AG09309 (cell line): ENCODE data around the gene NMBR.
"Not testable (repeated sequence)": the region's sequence is repeated elsewhere in the genome, so short reads cannot be mapped to it uniquely, and the experiment has no call there.

ENCODE experiments used
- DNase-seq: peaks from one replicate; pipeline ENCODE4 v3.0.0-alpha.2; 2010; ENCODE audit warnings: low read depth
- H3K4me3 ChIP-seq: 2 replicates; pipeline ENCODE4 v1.5.1; 2011; ENCODE audit warnings: mild to moderate bottlenecking, low read depth, low read length, moderate library complexity; ENCODE audit not compliant: control insufficient read depth
- TF ChIP-seq, protein P1 (sequence below): IDR thresholded peaks from 2 replicates; pipeline ENCODE4 v1.5.1; 2011; ENCODE audit warnings: mild to moderate bottlenecking, low read depth, low read length, inconsistent platforms; ENCODE audit not compliant: insufficient read depth, control insufficient read depth; ENCODE audit errors: missing control alignments

NMBR gene

DNA sequence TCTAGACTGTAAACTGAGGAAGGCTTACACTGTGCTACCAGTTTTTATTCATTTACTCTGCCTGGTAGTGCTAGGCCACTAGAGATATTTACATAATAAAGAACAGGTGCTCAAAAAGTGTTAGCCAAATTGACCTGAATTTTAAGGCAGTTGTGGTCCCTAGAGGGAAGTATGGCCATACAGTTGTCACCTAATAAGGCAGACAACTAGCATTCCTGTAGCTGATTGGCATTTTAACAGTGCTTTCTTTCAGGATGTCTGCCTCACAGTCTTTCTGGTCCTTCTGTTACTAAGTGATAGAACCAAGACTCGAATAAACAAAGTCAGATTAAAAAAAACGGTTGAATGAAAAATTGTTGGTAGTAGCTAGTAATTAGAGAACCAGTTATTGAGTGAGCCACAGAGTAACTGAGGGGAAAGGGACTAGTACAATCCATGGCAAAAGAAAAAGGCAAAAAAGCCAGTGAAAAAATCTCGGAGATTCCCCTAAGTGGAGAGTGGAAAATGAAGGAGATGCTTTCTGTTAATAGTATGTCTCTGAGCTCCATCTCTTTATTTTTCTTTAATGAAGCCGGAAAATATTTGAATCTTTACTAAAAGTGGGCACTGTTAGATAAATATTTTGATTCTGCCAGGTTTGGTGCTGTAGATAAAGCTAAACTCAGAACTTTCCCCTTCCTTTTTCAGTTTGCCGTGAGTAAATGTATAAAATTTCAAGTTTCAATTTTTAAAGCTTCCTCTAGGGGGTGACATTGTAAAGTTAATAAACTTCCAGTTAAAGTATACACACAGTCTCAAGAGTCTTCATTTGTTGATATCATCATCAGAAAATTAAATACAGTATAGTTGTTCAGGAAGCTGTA, 9.2 kb upstream of the NMBR start:
- DNase-seq = no peak
- no peak overlapping the region for H3K4me3 ChIP-seq
- TF ChIP-seq, protein P1, sequence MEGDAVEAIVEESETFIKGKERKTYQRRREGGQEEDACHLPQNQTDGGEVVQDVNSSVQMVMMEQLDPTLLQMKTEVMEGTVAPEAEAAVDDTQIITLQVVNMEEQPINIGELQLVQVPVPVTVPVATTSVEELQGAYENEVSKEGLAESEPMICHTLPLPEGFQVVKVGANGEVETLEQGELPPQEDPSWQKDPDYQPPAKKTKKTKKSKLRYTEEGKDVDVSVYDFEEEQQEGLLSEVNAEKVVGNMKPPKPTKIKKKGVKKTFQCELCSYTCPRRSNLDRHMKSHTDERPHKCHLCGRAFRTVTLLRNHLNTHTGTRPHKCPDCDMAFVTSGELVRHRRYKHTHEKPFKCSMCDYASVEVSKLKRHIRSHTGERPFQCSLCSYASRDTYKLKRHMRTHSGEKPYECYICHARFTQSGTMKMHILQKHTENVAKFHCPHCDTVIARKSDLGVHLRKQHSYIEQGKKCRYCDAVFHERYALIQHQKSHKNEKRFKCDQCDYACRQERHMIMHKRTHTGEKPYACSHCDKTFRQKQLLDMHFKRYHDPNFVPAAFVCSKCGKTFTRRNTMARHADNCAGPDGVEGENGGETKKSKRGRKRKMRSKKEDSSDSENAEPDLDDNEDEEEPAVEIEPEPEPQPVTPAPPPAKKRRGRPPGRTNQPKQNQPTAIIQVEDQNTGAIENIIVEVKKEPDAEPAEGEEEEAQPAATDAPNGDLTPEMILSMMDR = peak; percentile 20

DNA sequence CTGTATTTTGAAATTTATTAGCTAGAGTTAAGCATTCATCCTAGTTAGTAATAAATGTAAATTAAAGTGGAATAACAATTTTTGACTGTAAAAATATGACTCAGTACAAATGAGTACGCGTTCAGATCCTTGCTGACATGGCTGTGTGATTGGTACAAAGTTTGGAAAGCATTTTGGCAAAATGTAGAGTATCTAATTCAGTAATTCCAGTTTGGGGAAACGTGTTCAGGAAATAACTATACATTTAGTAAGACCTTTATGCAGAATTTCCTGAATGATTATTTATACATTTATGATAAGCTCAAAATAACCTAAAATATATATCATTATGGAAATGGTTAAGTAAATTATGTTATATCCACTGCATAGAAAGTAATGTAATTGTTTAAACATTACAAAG, 8.2 kb upstream of the NMBR start:
- TF ChIP-seq, protein P1 = no peak
- no peak overlapping the region for H3K4me3 ChIP-seq
- no peak for DNase-seq

DNA sequence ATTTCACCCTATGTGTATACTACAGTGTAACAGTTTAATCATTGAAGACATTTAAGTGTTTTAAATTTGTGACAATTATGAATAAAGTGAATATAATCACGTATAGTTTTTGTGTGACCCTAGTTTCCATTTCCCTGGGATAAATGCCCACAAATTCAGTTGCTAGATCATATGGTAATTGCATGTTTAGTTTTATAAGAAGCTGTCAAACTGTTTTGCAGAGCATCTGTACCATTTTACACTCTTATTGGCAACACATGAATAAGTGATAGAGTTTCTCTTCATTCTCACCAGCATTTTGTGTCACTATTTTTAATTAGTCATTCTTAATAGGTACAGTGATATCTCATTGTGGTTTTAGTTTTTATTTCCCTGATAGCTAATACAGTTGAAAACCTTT, 7.4 kb upstream of the NMBR start:
- TF ChIP-seq, protein P1 = no peak
- H3K4me3 ChIP-seq = no peak overlapping the region
- DNase-seq = no peak

DNA sequence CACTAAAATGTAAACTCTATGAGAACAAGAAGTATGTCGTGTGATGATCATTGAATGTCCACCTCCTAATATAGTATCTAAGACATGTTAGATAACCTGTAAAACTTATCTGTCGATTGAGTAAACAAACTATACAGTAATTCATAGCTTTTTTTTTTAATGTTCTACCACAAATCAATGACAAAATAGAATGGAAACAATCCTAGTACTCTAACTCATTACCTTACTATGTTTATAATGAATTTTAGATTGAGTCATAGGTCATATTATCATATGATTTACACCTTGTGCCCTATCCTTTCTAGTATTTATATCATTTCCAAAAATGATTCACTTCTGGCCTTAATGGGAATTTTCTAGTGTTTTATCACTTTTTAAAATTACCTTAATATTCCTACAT, 6.3 kb upstream of the NMBR start:
- TF ChIP-seq, protein P1 = no peak
- no peak overlapping the region for H3K4me3 ChIP-seq
- no peak for DNase-seq

DNA sequence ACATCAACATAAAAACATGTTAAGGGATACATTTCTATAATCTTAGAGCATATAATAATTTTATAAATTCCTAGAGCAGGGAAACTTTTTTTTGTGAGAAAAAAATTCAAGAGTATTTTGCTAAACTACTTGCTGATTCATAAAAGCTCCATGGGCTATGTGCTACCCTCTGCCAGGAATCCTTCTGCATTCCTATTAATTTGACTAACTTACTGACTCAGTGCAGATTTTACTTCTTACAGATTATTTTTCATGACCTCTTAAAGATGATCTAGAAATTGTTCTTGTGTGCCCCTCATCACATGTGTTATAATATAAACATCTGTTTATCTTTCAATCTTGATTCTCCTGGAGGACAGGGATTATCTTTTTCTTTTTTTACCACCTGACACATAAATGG, 5.8 kb upstream of the NMBR start:
- no peak overlapping the region for H3K4me3 ChIP-seq
- TF ChIP-seq, protein P1 = no peak
- DNase-seq = peak; percentile 39

DNA sequence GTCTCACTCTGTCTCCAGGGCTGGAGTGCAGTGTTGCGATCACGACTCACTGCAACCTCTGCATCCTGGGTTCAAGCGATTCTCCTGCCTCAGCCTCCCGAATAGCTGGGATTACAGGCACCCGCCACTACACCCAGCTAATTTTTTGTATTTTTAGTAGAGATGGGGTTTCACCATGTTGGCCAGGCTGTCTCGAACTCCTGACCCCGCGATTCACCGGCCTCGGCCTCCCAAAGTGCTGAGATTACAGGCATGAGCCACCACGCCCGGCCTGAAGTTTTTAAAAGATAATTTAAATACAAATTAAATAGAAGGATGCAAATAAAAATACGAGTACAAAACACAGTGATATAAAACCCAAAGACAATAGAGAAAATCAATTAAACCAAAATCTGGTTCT, 5.4 kb downstream of the NMBR start:
- DNase-seq = not testable (repeated sequence)

DNA sequence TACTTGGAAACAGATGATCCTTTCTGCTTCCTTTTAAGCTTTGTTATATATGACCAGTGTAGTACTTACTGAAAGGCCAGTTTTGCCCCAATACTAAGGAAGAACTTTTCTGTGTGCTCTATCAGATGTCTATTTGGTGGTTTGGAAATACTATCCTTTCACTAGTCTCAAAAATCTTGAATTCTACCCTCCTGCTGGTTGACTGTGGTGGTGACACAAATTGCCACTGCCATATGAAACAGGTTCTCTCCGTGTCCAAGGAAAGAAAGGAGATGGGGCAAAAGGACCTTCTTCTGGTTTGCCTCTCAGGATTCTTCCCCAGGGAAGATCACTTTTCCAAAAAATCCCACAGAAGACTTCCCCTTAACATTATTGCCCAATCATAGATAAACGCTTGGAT, 8.0 kb downstream of the NMBR start:
- no peak for DNase-seq
- no peak overlapping the region for H3K4me3 ChIP-seq
- TF ChIP-seq, protein P1 = no peak

More for the DNA sequence above, 5.4 kb downstream of the NMBR start:
- H3K4me3 ChIP-seq = not testable (repeated sequence)
